NOMO-1 (cell line): Measurements from ENCODE around the gene COG8.
"Not testable (repeated sequence)": the region's sequence is repeated elsewhere in the genome, so short reads cannot be mapped to it uniquely, and the experiment has no call there.

ENCODE experiments used
- DNase-seq, 2 experiments: peaks; one replicate each; lab custom pipeline; 2025; ENCODE audit not compliant: unreplicated experiment in 2 of 2; lab: John Stamatoyannopoulos, UW

The COG8 gene

DNA sequence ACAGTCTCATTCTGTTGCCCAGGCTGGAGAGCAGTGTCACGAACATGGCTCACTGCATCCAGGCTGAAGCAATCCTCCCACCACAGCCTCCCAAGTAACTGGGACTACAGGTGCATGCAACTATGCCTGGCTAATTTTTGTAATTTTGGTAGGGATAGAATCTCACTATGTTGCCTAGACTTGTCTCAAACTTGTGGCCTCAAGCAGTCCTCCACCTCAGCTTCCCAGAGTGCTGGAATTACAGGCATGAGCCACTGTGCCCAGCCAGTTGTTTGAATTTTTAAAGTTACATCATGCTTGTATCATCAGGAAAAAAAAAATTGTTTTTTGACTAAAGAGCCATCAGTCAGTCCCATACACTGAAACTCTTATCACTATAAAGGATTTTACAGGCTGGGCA is 45.3 kb downstream of the COG8 start:
- no peak for DNase-seq

DNA sequence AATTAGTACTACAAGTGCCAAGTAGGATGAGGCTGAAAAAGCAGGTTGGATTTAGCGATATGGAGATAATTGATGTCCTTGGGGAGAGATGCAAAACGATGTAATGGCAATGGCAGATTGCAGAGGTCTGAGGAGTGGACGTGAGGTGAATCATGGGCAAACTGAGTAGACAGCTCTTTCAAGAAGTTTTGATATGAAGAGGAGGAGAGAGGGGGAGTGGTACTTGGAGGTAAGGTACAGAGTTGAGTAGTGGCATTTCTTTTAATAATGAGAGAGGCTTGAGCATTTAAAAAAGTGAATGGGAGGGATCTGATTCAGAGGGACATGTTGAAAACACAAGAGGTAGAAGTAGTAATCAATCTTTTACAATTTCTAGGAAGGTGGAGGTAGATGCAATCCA is 46.0 kb downstream of the COG8 start:
- DNase-seq = no peak

- not testable (repeated sequence) for DNase-seq
Measured at GRCh38 chr16:69291657-69292056, 47.7 kb downstream of the COG8 start.

- DNase-seq = peak in 1 of 2 experiments; percentile 48
Measured at GRCh38 chr16:69286941-69287713, 52.2 kb downstream of the COG8 start.

GRCh38 chr16:69285240-69285639 is 54.1 kb downstream of the COG8 start:
- no peak for DNase-seq

GRCh38 chr16:69283851-69284250 is 55.5 kb downstream of the COG8 start:
- DNase-seq = no peak

DNA sequence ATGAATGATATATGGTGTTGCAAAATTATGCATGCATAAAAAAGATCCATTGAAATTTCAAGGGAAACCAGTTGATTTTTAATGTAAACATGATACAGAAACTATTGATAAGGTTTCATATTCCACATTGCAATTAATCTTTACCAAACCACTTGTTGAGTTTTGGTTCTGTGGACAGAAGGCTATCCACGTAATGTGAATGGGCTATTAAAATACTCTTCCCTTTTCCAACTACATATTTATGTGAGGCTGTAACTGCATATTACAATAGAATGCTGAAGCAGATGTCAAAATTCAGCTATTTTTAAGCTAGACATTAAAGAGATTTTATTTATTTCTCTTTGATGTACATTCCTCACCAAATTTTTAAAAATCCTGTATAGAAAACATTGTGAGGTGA is 62.0 kb downstream of the COG8 start:
- DNase-seq = no peak
